Adipose tissue (tissue), 3 donors: Measurements from ENCODE around the gene SS18L1. TPM values are rescaled to one million over a fixed set of nuclear protein-coding genes. Genes with fewer than 3 reads are reported as not detected.
"Not testable (repeated sequence)": the region's sequence is repeated elsewhere in the genome, so short reads cannot be mapped to it uniquely, and the experiment has no call there.

ENCODE experiments used
- H3K27ac ChIP-seq: one replicate; pipeline ENCODE4 v1.5.1; 2013; ENCODE audit warnings: low read depth, low read length
- WGBS, 3 donors: extraction: QIAGEN DNeasy Blood & Tissue Kit; methylation state at CpG; one replicate each; pipeline ENCODE4 v1.1.7; 2013; 5-methylcytosine and 5-hydroxymethylcytosine counted together
- polyA plus RNA-seq, 3 donors: library from polyadenylated mRNA; stranded (reverse); fragments of 200-250 nt; gene quantifications; one replicate each; pipeline ENCODE4 v1.2.3, GENCODE V29; 2013
- donor health status: healthy with polysubstance abuse.
- donor health status: Bipolar disorder and iron deficiency.
- donor health status: healthy.

SS18L1 gene
- polyA plus RNA-seq, 3 donors: 4.8 to 7.2 (median 4.9) TPM

DNA sequence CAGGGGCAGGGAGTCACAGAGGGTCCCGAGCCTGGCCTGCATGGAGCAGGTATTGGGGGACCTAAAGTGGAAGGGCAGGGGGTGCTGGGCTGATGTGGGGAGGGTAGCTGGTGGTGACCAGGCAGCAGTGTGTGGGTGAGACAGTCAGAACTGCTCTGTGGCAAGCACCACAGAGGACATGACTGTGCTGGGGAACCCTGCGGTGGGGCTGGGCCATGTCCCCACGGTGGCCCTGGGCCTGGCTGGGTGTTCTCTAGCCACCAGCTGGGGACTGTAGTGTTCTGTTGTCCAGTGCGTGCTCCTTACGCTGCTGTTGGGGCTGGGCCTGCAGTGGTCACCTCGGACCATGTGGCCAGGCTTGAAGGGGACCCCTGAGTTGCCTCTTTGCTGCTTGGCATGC, 3.6 kb downstream of the SS18L1 start:
- H3K27ac ChIP-seq: no peak overlapping the region
- 95 to 97% (median 97%) methylated on average over 6 of the region's 6 CpGs for WGBS, 3 donors

GRCh38 chr20:62147528-62147927, 4.0 kb downstream of the SS18L1 start:
- 97 to 98% (median 98%) methylated on average over 8 to 9 of the region's 9 CpGs for WGBS, 3 donors
- no peak overlapping the region for H3K27ac ChIP-seq

DNA sequence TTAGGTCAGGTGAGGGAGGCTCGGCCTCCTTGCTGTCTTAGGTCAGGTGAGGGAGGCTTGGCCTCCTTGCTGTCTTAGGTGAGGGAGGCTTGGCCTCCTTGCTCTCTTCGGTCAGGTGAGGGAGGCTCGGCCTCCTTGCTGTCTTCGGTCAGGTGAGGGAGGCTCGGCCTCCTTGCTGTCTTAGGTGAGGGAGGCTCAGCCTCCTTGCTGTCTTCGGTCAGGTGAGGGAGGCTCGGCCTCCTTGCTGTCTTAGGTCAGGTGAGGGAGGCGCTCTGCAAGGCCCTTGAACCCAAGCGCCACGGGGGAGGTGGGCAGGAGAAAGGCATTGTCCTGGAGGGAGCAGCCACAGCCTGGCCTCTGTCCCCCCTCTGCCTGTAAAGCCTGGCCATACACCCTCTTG, 4.8 kb downstream of the SS18L1 start:
- 89 to 98% (median 96%) methylated on average over 8 to 10 of the region's 10 CpGs for WGBS, 3 donors
- not testable (repeated sequence) for H3K27ac ChIP-seq

- H3K27ac ChIP-seq: no peak overlapping the region
- 85 to 90% (median 88%) methylated on average over 20 of the region's 20 CpGs for WGBS, 3 donors
Measured at GRCh38 chr20:62148908-62149314, 5.3 kb downstream of the SS18L1 start.

GRCh38 chr20:62149532-62150309, 6.2 kb downstream of the SS18L1 start:
- 70 to 75% (median 72%) methylated on average over 24 of the region's 24 CpGs for WGBS, 3 donors
- H3K27ac ChIP-seq: no peak overlapping the region

GRCh38 chr20:62150310-62150575, 6.7 kb downstream of the SS18L1 start:
- no peak overlapping the region for H3K27ac ChIP-seq
- 94 to 97% (median 96%) methylated on average over 11 of the region's 11 CpGs for WGBS, 3 donors

DNA sequence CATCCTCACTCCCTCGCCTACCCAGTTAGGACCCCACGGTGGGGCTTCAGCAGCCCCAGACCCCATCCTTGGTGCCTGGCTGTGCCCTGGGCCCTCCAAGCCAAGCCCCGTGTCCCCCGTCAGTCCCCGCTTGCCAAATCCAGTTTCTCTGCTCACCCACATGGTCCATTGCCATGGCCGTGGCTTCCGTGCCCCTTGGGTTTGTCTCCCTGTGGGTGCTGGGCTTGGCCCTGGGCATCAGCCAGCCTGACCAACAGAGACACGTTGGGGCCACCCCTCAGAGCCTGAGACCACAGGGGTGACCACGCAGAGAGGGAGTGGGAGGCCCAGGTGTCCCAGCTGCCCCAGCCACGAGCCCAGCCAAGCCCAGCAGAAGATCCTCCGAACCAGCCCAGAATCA, 7.7 kb downstream of the SS18L1 start:
- no peak overlapping the region for H3K27ac ChIP-seq
- 85 to 92% (median 90%) methylated on average over 11 of the region's 11 CpGs for WGBS, 3 donors

GRCh38 chr20:62151835-62152364, 8.3 kb downstream of the SS18L1 start:
- 83 to 88% (median 86%) methylated on average over 20 to 23 of the region's 23 CpGs for WGBS, 3 donors
- H3K27ac ChIP-seq: no peak overlapping the region

- H3K27ac ChIP-seq: no peak overlapping the region
- WGBS, 3 donors: 91 to 92% (median 91%) methylated on average over 28 to 29 of the region's 29 CpGs
Measured at GRCh38 chr20:62155428-62156253, 12.1 kb downstream of the SS18L1 start.

DNA sequence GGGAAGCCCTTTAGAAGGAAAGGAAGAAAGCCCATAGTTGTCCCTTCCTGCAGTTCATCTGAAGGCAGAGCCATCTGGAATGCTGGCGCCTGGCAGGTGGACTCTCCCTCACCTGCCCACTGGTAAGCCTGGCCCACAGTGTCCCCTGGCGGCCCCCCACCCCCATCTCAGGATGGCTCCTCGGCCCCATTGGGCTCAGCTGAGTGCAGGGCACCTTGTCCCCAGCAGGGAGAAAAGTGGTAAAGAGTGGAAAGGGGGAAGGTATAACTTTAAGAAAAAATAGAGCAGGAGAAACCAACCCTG, 12.6 kb downstream of the SS18L1 start:
- WGBS, 3 donors: 84 to 90% (median 88%) methylated on average over 3 of the region's 3 CpGs
- no peak overlapping the region for H3K27ac ChIP-seq

DNA sequence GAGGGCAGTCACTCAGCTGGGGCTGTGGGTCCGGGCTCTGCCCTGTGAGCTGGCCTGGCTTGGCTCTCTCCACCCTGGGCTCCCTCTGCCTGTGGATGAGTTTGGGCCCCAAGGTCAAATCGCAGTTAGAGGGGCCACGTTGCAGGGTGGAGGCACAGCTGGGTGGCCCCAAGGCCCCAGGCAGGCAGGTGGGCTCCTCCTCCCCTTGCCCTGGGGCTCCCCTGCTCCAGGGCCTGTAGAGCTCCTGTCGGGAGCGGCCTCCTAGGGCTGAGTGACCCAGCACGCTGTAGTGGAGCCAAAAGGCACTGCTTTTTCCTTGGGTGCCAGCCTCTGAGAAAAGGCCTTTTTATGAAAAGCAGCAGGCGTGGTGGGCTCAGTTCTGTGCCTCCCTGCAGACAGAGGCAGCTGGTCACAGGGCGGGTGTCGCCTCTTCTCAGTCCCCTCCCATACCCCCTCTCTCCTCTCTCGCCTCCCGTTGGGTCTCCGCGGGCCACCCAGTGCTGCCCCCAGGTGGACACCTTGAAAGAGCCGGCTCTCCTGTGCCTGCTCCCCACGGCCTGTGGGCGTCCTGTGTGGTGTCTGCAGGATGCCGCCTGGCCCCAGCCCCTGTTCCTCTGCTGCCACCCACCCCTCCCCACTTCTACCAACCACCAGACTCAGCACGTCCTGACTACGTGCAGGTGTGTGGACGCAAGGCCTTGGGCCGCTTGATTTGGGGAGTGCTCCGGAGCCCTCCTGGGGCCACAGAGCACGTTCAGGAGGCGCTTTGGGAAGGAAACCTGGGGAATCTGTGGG, 13.2 kb downstream of the SS18L1 start:
- WGBS, 3 donors: 45 to 50% (median 48%) methylated on average over 24 of the region's 24 CpGs
- H3K27ac ChIP-seq: no peak overlapping the region

DNA sequence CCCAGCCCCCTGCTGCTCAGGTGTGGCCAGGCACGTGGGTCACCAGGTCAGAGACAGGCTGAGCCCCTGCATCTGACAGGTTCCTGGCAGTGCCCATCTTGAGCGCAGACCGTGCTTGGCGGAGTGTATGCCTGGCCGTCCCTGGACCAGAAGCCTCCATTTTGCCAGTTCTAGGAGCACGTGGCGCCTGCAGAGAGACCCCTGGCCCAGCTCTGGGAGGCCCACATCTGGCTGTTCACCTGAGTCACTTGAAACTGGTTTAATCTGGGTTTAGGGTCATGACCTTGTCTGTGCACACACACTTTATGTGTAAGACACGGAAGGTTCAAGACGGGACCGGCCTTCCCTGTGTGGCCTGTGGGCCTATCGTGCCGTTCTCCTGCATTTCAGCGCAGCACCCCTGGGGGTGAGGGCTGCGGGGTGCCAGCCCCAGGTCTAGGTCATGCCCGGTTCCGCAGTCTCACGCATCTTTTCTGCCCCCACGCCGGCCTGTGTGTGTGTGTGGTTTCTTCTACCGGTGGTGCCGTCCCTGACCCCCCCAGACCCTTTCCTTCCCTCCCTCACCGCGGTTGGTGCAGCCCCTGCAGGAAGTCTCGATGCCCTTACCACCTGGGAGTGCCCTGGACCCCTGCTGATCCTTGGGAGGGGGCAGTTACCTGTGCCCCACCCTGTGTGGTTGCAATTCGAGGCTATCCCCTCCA, 14.0 kb downstream of the SS18L1 start:
- 74 to 89% (median 85%) methylated on average over 25 of the region's 25 CpGs for WGBS, 3 donors
- no peak overlapping the region for H3K27ac ChIP-seq

DNA sequence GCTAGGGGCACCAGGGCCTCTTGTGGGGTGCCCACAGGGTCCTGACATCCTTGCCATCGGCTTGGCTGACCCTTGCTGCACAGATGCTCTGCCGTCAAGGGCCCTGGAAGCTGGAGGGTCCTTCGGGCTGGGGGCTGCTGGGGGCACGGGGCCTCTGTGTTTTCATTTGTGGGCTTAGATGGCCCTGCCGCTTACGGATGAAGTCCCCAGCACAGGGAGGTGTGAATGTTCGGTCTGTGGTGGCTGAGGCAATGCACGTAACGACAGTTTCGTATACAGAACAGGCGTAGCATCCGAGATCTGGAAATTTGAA, 14.5 kb downstream of the SS18L1 start:
- no peak overlapping the region for H3K27ac ChIP-seq
- 95 to 97% (median 97%) methylated on average over 12 of the region's 12 CpGs for WGBS, 3 donors

DNA sequence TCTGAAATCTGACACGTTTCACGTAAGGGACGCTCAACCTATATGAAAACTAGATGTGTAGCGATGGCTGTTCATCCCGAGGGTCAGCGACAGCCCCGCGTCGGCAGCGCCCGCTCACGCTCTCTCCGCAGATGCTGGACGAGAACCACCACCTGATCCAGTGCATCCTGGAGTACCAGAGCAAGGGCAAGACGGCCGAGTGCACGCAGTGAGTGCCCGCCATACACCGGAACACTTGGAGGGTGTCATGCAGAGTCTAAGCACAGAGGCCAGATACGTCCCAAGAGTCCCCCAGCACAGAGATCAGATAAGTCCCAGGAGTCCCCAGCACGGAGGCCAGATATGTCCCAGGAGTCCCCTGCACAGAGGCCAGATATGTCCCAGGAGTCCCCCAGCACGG, 15.0 kb downstream of the SS18L1 start:
- WGBS, 3 donors: 92 to 95% (median 94%) methylated on average over 22 of the region's 22 CpGs
- no peak overlapping the region for H3K27ac ChIP-seq

DNA sequence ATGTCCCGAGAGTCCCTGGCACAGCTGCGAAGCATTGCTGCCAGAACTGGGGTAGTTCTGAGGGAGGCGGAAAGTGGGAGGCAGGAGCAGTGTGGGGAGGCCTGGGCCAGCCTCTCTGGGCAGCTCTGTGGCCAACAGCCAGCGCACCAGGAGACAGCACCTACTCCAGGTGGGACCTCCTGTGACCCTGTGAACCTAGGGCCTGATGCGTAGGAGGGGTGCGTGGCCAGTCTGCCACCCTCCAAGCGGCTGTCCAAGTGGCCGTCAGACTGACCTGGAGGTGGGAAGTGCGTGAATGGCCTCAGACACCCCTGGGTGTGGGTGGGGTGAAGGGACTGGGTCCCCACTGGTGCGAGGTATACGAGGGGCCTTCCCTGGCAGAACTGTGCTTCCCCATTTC, 15.5 kb downstream of the SS18L1 start:
- H3K27ac ChIP-seq: no peak overlapping the region
- 87 to 93% (median 93%) methylated on average over 11 of the region's 11 CpGs for WGBS, 3 donors

GRCh38 chr20:62159839-62160238, 16.3 kb downstream of the SS18L1 start:
- WGBS, 3 donors: 87 to 90% (median 89%) methylated on average over 14 of the region's 14 CpGs
- H3K27ac ChIP-seq: no peak overlapping the region

- H3K27ac ChIP-seq: no peak overlapping the region
- 95 to 99% (median 97%) methylated on average over 8 to 9 of the region's 9 CpGs for WGBS, 3 donors
Measured at GRCh38 chr20:62160253-62160652, 16.7 kb downstream of the SS18L1 start.

GRCh38 chr20:62160876-62161275, 17.3 kb downstream of the SS18L1 start:
- WGBS, 3 donors: 89 to 95% (median 94%) methylated on average over 17 of the region's 17 CpGs
- H3K27ac ChIP-seq: no peak overlapping the region

- no peak overlapping the region for H3K27ac ChIP-seq
- 86 to 87% (median 86%) methylated on average over 13 to 17 of the region's 17 CpGs for WGBS, 3 donors
Measured at GRCh38 chr20:62161347-62161746, 17.8 kb downstream of the SS18L1 start.
